Body of pancreas (tissue), 4 donors: ENCODE results near the gene HOXA6. TPM values are rescaled to one million over a fixed set of nuclear protein-coding genes. Genes with fewer than 3 reads are reported as not detected.

ENCODE experiments used
- ATAC-seq: fragments of 150-250 bp; one replicate; pipeline ENCODE4 v1.9.1; 2016
- DNase-seq, 4 donors: peaks; one replicate each; pipeline ENCODE4 v3.0.0-alpha.2; 2019
- H3K27ac ChIP-seq, 4 donors: fragments of 200-600 bp; sonication (generic); 1 replicate in 3 of 4; 2 replicates in 1 of 4; pipeline versions ENCODE4 v1.5.1 to v1.6.1; 2016 to 2019; ENCODE audit warnings: mild to moderate bottlenecking in 1 of 4, mixed read lengths in 1 of 4, moderate library complexity in 1 of 4
- H3K27me3 ChIP-seq, 2 donors: fragments of 200-600 bp; sonication (generic); one replicate each; pipeline ENCODE4 v1.6.0; 2016; ENCODE audit warnings: mild to moderate bottlenecking in 1 of 2
- H3K36me3 ChIP-seq, 2 donors: fragments of 200-600 bp; sonication (generic); replicated peaks in 1 of 2; 2 replicates each; pipeline ENCODE4 v1.5.1; 2016; ENCODE audit warnings: low read depth in 2 of 2; ENCODE audit not compliant: insufficient read depth in 1 of 2
- H3K4me1 ChIP-seq: fragments of 200-600 bp; sonication (generic); one replicate; pipeline ENCODE4 v1.6.0; 2016
- H3K4me3 ChIP-seq, 2 donors: fragments of 200-600 bp; sonication (generic); 1 replicate in 1 of 2; 2 replicates in 1 of 2; pipeline ENCODE4 v1.5.1; 2016 to 2019
- H3K9me3 ChIP-seq, 3 donors: fragments of 200-600 bp; sonication (generic); 1 replicate in 2 of 3; 2 replicates in 1 of 3; pipeline ENCODE4 v1.5.1; 2016
- CTCF ChIP-seq, 7 experiments: fragments of 450-650 bp in 4 of 7; fragments of 200-600 bp in 3 of 7; sonication (generic) in 3 of 7; IDR thresholded peaks; one replicate each; pipeline ENCODE4 v1.5.1; 2016 to 2019; ENCODE audit warnings: antibody characterized with exemption in 7 of 7
- POLR2A ChIP-seq, 3 donors: fragments of 450-650 bp; IDR thresholded peaks; one replicate each; pipeline ENCODE4 v1.6.1; 2016; ENCODE audit warnings: antibody characterized with exemption in 3 of 3, mild to moderate bottlenecking in 2 of 3
- WGBS, 2 donors: methylation state at CpG; one replicate each; pipeline ENCODE4 v1.1.5; 2017; 5-methylcytosine and 5-hydroxymethylcytosine counted together
- intact Hi-C: fragments of 100-400 bp; cut with DNase I; formaldehyde crosslinking; loops from one replicate; pipeline ENCODE4 v1.15.1; 2023
- total RNA-seq, 2 donors: library from RNA; depleted of rRNA; stranded (reverse); fragments of >200 nt; gene quantifications; one replicate each; pipeline ENCODE4 v1.1.0, GENCODE V29; 2016

Gene HOXA6
- total RNA-seq, 2 donors from 2014 or later, result not detected

GRCh38 chr7:27189997-27190748, 42.6 kb upstream of the HOXA6 start:
- ATAC-seq, result no peak
- no peak overlapping the region for H3K4me3 ChIP-seq
- peaks cover 7 to 78% of the 10 kb centered on the region in 2 donors for H3K27me3 ChIP-seq
- TF ChIP-seq POLR2A (IDR thresholded peaks at IDR 0.05) (no peak), CTCF (IDR thresholded peaks at IDR 0.05) (no peak)
- DNase-seq, result peak in 1 of 4 donors; percentile 1
- H3K36me3 ChIP-seq, result no peaks in the 10 kb centered on the region
- intact Hi-C loops, result loop anchor here (10.0 kb wide), 3 partner anchors 385 to 905 kb away; no protein-coding TSS in a partner anchor
- WGBS, 2 donors, result 19 to 24% methylated on average over 6 to 7 of the region's 7 CpGs
- no peaks in the 10 kb centered on the region for H3K9me3 ChIP-seq
- H3K27ac ChIP-seq, result no peak overlapping the region
- H3K4me1 ChIP-seq, result peaks cover 45% of the 10 kb centered on the region

- Histone ChIP-seq H3K27ac (no peak overlapping the region), H3K9me3 (no peaks in the 10 kb centered on the region), H3K36me3 (no peaks in the 10 kb centered on the region), H3K27me3 (peaks cover 10 to 78% of the 10 kb centered on the region in 2 donors), H3K4me3 (no peak overlapping the region), H3K4me1 (peaks cover 52% of the 10 kb centered on the region)
- no peak for ATAC-seq
- peak in 2 of 4 donors; percentile 4 to 10 for DNase-seq
- WGBS, 2 donors, result 9 to 32% methylated on average over 3 to 22 of the region's 22 CpGs
- TF ChIP-seq POLR2A (IDR thresholded peaks at IDR 0.05), result no peak
- TF ChIP-seq CTCF (IDR thresholded peaks at IDR 0.05), result no peak
- intact Hi-C loops, result no loop called here
These were observed 41.9 kb upstream of the HOXA6 start for GRCh38 chr7:27189295-27189996.

GRCh38 chr7:27188386-27189294, 41.1 kb upstream of the HOXA6 start:
- TF ChIP-seq CTCF (IDR thresholded peaks at IDR 0.05) (no peak), POLR2A (IDR thresholded peaks at IDR 0.05) (no peak)
- WGBS, 2 donors, result 7% methylated on average over 37 to 49 of the region's 49 CpGs
- Histone ChIP-seq H3K4me3 (no peak overlapping the region), H3K36me3 (no peaks in the 10 kb centered on the region), H3K27ac (no peak overlapping the region), H3K9me3 (no peaks in the 10 kb centered on the region), H3K4me1 (peaks cover 60% of the 10 kb centered on the region), H3K27me3 (peaks cover 14 to 78% of the 10 kb centered on the region in 2 donors)
- intact Hi-C loops, result no loop called here
- DNase-seq (peak in 2 of 4 donors; percentile 10), ATAC-seq (no peak)

GRCh38 chr7:27187475-27188385, 40.2 kb upstream of the HOXA6 start:
- peaks cover 61% of the 10 kb centered on the region for H3K4me1 ChIP-seq
- no peaks in the 10 kb centered on the region for H3K36me3 ChIP-seq
- DNase-seq (peak in 2 of 4 donors; percentile 8 to 9), ATAC-seq (no peak)
- peaks cover 14 to 78% of the 10 kb centered on the region in 2 donors for H3K27me3 ChIP-seq
- H3K9me3 ChIP-seq, result no peaks in the 10 kb centered on the region
- H3K27ac ChIP-seq, result no peak overlapping the region
- WGBS, 2 donors, result 4 to 10% methylated on average over 29 to 46 of the region's 46 CpGs
- TF ChIP-seq POLR2A (IDR thresholded peaks at IDR 0.05) (no peak), CTCF (IDR thresholded peaks at IDR 0.05) (no peak)
- no peak overlapping the region for H3K4me3 ChIP-seq
- intact Hi-C loops, result no loop called here
